Spleen (tissue), 7 donors: ENCODE measurements around the gene RP9.
A peak's percentile ranks its signal among the peaks of the same experiment; 100 is the strongest.

Experiments used
- CTCF ChIP-seq, 11 experiments: fragments of 200-600 bp in 7 of 11; fragments of 450-650 bp in 4 of 11; sonication (generic) in 4 of 11; IDR thresholded peaks in 8 of 11; conservative IDR thresholded peaks in 3 of 11; 1 replicate in 7 of 11; 2 replicates in 4 of 11; pipeline versions ENCODE4 v1.4.0 to v1.8.0; 2016 to 2021; ENCODE audit warnings: antibody characterized with exemption in 11 of 11, inconsistent platforms in 4 of 11, mild to moderate bottlenecking in 1 of 11
- POLR2AphosphoS5 ChIP-seq, 3 donors: sonication (generic); formaldehyde crosslinking; IDR thresholded peaks; one replicate each; pipeline ENCODE4 v1.5.1; 2017; ENCODE audit warnings: antibody characterized with exemption in 3 of 3
- donor health status: DM: no; HTN: no; CAD: no; lungs with moderate emphysema.
- donor health status: DM: no; HTN: no; CAD: no.
- donor health status: DM: no; HTN: no; CAD: no.

- peak in 10 of 11 experiments; percentile 29 to 75 (median 64) for TF ChIP-seq CTCF (IDR thresholded peaks at IDR 0.05 in 8 of 11, conservative IDR thresholded peaks at IDR 0.05 in 3 of 11)
- no peak for TF ChIP-seq POLR2AphosphoS5 (IDR thresholded peaks at IDR 0.05)
Observed at GRCh38 chr7:33050535-33051318, 58.5 kb downstream of the RP9 start.
